Measurements from ENCODE around the gene GMDS.

The GMDS gene

DNA sequence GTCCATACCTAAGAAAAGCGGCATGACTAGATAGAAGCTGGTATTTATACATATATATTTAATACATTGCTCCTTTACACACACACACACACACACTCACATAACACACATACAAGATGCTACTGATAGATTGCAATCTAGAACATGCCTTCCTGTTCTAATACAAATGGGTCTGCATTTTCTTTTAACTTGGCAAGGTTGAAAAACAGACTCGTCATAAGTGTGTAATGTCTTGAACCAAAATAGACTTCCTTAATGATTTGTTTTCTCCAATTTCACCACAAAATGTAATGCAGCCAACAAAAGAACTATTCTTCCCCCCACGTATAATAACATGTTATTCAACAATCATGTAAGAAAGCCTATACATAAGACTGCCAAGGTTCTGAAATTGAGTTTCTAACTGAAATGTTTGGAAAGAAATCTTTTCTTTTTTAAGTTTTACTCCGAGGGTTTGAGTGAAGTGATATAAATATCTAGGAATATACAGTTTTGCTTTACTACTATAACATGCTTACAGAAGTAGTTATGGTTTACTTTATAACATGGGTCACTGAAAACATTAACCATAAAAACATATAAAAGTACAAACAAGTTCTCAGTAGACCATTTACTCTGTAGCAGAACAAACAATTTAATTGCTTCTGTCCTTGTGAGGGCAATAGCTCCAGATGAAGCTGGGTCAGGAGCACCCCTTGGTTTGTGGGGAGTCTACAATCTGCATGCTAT lies 428.2 kb downstream of the GMDS start:
- in situ Hi-C loops (cut with HindIII; ENCODE audit: low sequenced_read_pairs) = no loop called here

GRCh38 chr6:1815827-1816452 lies 429.5 kb downstream of the GMDS start:
- in situ Hi-C loops (cut with HindIII; ENCODE audit: low sequenced_read_pairs) = no loop called here

DNA sequence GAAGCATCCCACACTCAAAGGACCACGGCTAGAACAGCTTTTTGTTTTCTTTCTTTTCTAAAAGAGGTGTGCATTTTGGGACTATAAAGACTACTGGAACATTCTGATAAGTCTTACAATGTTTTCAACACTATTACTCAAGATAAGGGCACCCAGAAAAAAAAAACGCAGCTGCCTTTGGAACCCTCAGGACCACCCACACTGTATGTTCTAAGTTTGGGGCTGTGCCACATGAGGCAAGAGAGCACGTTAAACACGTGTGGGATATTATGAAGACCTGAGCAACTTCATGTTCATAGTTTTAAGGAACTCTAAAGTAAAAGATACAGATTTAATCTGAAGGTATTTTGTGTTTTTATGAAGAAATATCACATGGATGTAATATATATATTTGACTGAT lies 431.1 kb downstream of the GMDS start:
- in situ Hi-C loops (cut with HindIII; ENCODE audit: low sequenced_read_pairs) = no loop called here

- in situ Hi-C loops (cut with HindIII; ENCODE audit: low sequenced_read_pairs) = no loop called here
Observed at GRCh38 chr6:1812487-1812886, 432.9 kb downstream of the GMDS start.

DNA sequence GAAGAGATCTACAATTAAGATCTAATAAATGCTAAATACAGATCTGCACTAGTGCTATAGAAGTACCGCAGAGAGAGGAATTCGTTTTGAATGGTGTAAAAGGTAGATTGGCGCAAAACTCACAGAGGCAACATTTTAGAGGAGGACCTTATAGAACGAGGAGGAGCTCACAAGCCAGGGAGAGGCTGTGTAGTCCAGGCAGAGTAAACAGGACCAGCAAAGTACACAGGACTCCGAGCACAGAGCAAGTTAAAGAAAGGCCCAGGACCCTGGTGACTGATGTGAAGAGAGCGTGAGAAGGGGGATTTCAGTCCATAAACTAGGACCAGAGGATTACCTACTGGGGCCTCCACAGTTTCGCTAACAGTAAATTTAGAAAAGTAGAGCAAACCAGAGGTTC lies 433.4 kb downstream of the GMDS start:
- in situ Hi-C loops (cut with HindIII; ENCODE audit: low sequenced_read_pairs) = no loop called here

- in situ Hi-C loops (cut with HindIII; ENCODE audit: low sequenced_read_pairs) = no loop called here
Observed at GRCh38 chr6:1810880-1811279, 434.5 kb downstream of the GMDS start.

- in situ Hi-C loops (cut with HindIII; ENCODE audit: low sequenced_read_pairs) = no loop called here
Observed at GRCh38 chr6:1809291-1809988, 436.0 kb downstream of the GMDS start.

DNA sequence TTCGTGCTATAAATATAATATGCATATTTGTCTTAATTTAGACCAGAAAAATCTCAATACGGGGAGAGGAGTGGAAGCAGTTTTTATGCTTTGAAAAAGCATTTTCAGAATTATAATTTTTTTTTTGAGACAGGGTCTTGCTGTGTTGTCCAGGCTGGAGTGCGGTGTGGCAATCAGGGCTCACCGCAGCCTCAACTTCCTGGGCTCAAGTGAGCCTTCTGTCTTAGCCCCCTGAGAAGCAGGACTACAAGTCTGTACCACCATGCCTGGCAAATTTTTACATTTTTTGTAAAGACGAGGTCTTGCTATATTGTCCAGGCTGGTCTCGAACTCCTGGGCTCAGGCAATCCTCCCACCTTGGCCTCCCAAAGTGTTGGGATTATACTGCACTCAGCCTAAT lies 438.5 kb downstream of the GMDS start:
- in situ Hi-C loops (cut with HindIII; ENCODE audit: low sequenced_read_pairs) = no loop called here

- in situ Hi-C loops (cut with HindIII; ENCODE audit: low sequenced_read_pairs) = no loop called here
Observed at GRCh38 chr6:1802491-1803395, 442.7 kb downstream of the GMDS start.

- in situ Hi-C loops (cut with HindIII; ENCODE audit: low sequenced_read_pairs) = no loop called here
Observed at GRCh38 chr6:1801401-1801800, 444.0 kb downstream of the GMDS start.

GRCh38 chr6:1800845-1801244 lies 444.6 kb downstream of the GMDS start:
- in situ Hi-C loops (cut with HindIII; ENCODE audit: low sequenced_read_pairs) = no loop called here

- in situ Hi-C loops (cut with HindIII; ENCODE audit: low sequenced_read_pairs) = no loop called here
Observed at GRCh38 chr6:1798965-1799325, 446.5 kb downstream of the GMDS start.

DNA sequence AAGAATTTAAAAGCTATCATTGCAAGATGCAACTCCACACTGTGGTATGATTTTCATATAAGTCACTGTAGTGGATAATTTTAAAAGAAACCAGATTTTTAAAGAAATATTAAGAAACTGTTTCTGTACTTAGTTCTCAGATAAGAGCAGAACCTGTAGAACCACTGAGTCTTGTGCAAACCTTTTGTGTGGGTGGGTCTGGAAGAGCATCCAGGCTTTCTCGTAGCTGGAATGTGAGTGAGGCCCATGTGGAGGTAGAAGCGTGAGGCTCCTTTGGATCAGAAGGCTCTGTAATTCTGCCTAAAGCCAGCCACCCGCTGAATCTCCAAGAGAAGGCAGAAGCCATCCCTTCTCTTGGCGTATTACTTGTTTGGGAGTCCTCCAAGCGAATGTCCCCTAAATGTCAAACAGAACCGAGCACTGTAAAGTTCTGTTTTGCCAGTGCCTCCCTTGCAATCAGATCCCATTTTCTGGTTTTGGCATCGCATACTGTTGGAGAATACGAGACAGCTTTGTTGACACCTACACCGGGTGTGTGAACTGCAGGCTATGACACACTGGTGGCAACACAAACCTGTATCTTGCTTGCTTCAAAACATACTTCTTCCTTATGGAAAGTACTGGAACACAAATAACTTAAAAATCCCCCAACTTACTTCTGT lies 447.0 kb downstream of the GMDS start:
- in situ Hi-C loops (cut with HindIII; ENCODE audit: low sequenced_read_pairs) = no loop called here

GRCh38 chr6:1797801-1798200 lies 447.6 kb downstream of the GMDS start:
- in situ Hi-C loops (cut with HindIII; ENCODE audit: low sequenced_read_pairs) = no loop called here

DNA sequence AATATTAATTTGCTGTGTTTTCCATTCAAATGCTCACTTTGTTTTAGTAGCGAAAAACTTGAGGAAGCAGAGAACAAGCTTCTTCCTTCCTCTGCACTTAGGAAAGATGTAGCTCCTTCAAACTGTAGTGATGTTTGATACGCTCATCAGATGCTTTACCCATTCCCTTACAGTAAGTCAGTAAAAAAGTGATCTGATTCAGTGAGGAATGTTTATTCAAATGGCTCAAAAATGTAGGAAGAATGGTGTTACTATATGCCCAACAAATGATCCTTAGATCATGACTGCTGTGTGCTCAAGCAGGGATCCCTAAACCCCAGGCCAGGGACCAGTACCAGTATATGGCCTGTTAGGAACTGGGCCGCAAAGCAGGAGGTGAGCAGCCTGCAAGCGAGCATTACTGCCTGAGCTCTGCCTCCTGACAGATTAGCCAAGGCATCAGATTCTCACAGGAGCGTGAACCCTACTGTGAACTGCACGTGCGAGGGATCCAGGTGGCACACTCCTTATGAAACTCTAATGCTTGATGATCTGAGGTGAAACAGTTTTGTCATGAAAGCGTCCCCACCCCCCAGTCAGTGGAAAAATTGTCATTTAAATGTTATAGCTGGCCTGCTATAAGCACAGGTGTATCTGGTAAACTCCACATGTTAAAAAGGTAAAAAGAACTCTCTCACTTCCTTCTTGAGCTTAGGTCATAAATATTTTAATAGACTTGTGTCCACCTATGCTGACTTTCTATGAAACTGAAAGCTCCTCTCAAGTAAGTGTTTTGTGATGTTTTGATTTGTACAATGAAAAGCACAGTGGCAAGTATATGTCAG lies 448.5 kb downstream of the GMDS start:
- in situ Hi-C loops (cut with HindIII; ENCODE audit: low sequenced_read_pairs) = no loop called here

- in situ Hi-C loops (cut with HindIII; ENCODE audit: low sequenced_read_pairs) = no loop called here
Observed at GRCh38 chr6:1795910-1796309, 449.5 kb downstream of the GMDS start.

- in situ Hi-C loops (cut with HindIII; ENCODE audit: low sequenced_read_pairs) = no loop called here
Observed at GRCh38 chr6:1792989-1793388, 452.4 kb downstream of the GMDS start.

DNA sequence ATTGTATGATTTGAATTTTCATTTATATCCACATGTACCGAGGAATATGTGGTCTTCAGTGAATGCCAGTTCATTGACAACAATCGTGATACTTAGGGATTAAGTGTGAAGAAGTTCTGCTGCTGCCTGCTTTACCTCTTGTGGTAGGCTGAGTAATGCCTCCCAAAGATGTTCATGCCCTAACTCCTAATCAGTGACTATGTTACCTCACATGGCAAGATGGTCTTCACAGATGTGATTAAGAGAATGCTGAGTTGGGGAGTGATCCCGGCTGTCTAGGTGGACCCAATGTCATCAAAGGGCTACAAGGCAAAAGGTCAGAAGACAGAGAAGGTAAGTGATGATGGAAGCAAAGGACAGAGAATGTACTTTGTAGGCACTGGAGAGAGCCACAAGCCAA lies 454.7 kb downstream of the GMDS start:
- in situ Hi-C loops (cut with HindIII; ENCODE audit: low sequenced_read_pairs) = no loop called here

DNA sequence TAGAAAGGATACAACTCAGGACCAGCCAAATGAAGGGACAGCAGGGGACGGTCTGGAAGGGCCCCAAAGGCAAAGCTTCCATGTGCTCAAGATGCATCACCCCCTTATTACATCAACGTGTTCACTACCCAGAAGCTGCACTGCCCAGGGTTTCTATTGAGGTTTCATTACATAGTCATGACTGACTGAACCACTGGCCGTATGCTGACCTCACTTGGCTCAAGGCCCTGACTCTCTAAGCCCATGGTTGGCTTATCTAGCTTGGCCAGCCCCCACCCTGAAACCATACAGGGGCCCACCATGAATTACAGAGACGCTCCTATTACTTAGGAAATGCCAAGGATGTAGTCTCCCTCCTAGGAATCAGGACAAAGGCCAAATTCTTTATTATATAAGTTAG lies 456.3 kb downstream of the GMDS start:
- in situ Hi-C loops (cut with HindIII; ENCODE audit: low sequenced_read_pairs) = no loop called here

DNA sequence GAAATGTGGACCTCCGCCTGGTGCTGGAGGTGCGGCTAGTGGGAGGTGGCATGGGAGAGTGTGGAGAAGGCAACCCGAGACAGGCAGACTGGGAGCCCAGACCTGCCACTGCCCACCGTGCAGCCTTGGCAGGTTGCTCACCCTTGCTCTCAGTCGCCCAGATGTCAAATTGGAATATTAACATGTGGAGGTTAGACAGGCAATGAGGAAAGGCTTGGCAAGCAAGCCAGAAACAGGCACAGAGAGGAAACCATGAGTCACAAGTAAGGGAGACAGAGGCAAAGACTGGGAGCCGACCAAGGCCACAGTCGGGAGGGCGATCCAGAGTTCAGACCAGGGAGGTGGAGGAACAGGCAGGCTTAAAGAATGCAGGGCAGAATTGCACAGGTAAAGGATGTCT lies 457.5 kb downstream of the GMDS start:
- in situ Hi-C loops (cut with HindIII; ENCODE audit: low sequenced_read_pairs) = no loop called here
